ENCODE results near the gene IDH2.

Gene IDH2

DNA sequence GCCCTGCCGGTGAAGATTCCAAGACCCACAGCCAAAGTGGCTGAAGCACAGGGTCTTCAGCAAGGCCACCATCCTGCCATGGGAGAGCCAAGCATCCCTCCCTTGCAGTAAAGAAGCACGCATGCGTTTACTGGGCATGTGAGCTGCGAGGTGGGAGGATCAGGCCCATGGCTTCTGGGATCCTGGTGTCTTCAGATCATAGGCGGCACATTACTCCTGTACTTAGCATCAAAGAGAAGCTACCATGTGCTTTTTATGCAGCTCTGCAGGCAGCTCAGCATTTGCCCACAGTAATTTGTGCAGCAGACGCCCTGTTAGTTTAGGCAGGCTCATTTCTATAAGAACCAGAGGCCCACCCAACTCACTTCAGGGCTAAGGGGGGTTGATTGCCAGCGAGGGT is 45.7 kb downstream of the IDH2 start:
- H3K27me3 ChIP-seq (ENCODE audit: control insufficient read depth, insufficient read depth, low read length, poor library complexity, severe bottlenecking): no peaks in the 10 kb centered on the region
- no peak overlapping the region for H3K27ac ChIP-seq (ENCODE audit: insufficient read depth, low read depth, low read length, poor library complexity, severe bottlenecking)
- H3K4me3 ChIP-seq (ENCODE audit: insufficient read depth, low read depth, low read length): no peak overlapping the region
- no peaks in the 10 kb centered on the region for H3K9me3 ChIP-seq (ENCODE audit: control insufficient read depth, low read length)
- WGBS, 2 experiments: 89 to 91% methylated on average over 7 of the region's 7 CpGs
- H3K36me3 ChIP-seq (ENCODE audit: control insufficient read depth, insufficient read depth, low read length): no peaks in the 10 kb centered on the region
- H3K4me1 ChIP-seq (ENCODE audit: control insufficient read depth, insufficient read depth, low read length): peaks cover 31% of the 10 kb centered on the region

DNA sequence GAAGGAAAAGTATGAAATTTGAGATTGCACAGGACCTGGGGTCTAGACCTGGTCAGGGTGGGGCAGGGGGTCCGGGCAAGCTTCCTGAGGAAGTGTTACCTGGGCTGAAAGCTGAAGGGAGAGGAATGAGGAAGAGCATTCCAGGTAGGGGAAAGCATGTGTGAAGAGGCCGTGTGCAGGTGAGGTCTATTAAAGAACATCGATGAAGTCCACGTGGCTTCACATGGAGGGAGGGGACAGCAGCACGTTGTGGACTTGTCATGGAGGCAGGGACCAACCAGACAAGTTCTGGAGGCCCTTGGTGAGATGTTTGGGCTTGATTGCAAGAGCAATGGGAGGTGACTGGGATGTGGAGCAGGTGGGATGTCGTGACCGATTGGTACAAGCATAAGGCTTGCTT is 47.1 kb downstream of the IDH2 start:
- Histone ChIP-seq H3K36me3 (ENCODE audit: control insufficient read depth, insufficient read depth, low read length) (no peaks in the 10 kb centered on the region), H3K9me3 (ENCODE audit: control insufficient read depth, low read length) (no peaks in the 10 kb centered on the region), H3K27me3 (ENCODE audit: control insufficient read depth, insufficient read depth, low read length, poor library complexity, severe bottlenecking) (no peaks in the 10 kb centered on the region), H3K4me3 (ENCODE audit: insufficient read depth, low read depth, low read length) (no peak overlapping the region), H3K4me1 (ENCODE audit: control insufficient read depth, insufficient read depth, low read length) (peaks cover 27% of the 10 kb centered on the region), H3K27ac (ENCODE audit: insufficient read depth, low read depth, low read length, poor library complexity, severe bottlenecking) (no peak overlapping the region)
- 91 to 95% methylated on average over 7 of the region's 7 CpGs for WGBS, 2 experiments

DNA sequence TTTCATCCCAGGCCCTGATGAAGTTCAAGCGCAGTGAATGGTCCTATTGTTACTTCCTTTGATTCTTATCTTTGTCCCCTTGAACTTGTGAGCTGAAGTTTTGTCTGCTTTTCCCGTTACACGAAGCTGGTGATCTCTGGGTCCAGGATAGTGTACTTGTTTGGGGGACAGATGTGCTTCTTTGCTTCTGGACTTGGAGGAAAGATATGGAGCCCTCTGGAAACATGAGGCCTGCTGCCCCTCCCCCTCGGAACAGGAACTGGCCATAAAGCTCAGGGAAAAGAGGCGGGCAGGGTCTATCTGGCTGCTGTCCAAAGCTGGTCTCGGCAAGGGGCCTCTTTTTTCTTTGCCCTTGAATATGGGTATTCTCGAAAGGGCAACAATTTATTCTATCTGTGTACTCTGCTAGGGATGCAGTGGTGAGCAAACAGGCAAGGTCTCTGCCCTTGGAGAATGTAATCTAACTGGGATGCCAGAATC is 47.6 kb downstream of the IDH2 start:
- no peaks in the 10 kb centered on the region for H3K9me3 ChIP-seq (ENCODE audit: control insufficient read depth, low read length)
- 82 to 88% methylated on average over 7 of the region's 7 CpGs for WGBS, 2 experiments
- no peak overlapping the region for H3K27ac ChIP-seq (ENCODE audit: insufficient read depth, low read depth, low read length, poor library complexity, severe bottlenecking)
- H3K36me3 ChIP-seq (ENCODE audit: control insufficient read depth, insufficient read depth, low read length): no peaks in the 10 kb centered on the region
- H3K27me3 ChIP-seq (ENCODE audit: control insufficient read depth, insufficient read depth, low read length, poor library complexity, severe bottlenecking): no peaks in the 10 kb centered on the region
- H3K4me3 ChIP-seq (ENCODE audit: insufficient read depth, low read depth, low read length): no peak overlapping the region
- H3K4me1 ChIP-seq (ENCODE audit: control insufficient read depth, insufficient read depth, low read length): peaks cover 29% of the 10 kb centered on the region

DNA sequence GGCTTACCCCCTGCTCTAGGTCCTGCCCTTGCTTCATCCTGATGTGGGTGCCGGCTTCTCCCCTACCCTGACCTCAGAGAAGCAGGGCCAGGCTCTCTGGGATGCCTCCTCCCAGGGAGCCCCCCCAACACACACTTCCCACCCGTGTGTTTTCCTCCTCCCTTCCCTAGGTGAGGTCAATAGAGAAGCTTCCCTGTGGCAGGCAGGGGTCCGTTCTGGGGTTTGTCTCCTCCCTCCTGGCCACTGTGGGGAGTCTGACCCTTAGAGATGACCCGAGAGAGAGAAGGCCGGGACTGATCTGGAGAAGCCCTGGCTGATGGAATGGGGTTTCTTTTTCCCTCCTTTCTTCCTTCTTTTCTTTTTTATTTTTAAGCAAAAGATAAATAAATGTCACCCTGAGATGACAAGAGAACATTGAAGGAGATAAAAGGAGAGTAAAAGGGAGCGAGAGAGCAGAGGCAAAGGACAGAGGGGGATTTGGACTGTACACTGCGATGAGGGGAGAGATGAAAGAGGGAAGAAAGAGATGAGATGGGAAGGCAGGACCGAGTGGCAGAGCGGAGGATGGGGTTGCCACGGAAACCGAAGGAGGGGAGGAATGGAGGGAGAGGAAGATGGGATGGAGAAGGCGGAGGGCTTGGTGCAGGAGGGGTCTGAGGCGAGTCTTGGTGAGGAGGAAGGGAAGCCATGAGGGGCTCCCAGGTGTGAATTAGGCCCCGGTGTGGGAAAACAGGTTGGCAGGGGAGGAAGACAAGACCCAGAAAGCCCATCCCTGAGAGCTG is 48.4 kb downstream of the IDH2 start:
- peaks cover 33% of the 10 kb centered on the region for H3K4me1 ChIP-seq (ENCODE audit: control insufficient read depth, insufficient read depth, low read length)
- no peaks in the 10 kb centered on the region for H3K36me3 ChIP-seq (ENCODE audit: control insufficient read depth, insufficient read depth, low read length)
- H3K4me3 ChIP-seq (ENCODE audit: insufficient read depth, low read depth, low read length): no peak overlapping the region
- H3K27me3 ChIP-seq (ENCODE audit: control insufficient read depth, insufficient read depth, low read length, poor library complexity, severe bottlenecking): no peaks in the 10 kb centered on the region
- 66 to 68% methylated on average over 12 of the region's 14 CpGs for WGBS, 2 experiments
- H3K9me3 ChIP-seq (ENCODE audit: control insufficient read depth, low read length): no peaks in the 10 kb centered on the region
- H3K27ac ChIP-seq (ENCODE audit: insufficient read depth, low read depth, low read length, poor library complexity, severe bottlenecking): peak overlapping the region; percentile 11

DNA sequence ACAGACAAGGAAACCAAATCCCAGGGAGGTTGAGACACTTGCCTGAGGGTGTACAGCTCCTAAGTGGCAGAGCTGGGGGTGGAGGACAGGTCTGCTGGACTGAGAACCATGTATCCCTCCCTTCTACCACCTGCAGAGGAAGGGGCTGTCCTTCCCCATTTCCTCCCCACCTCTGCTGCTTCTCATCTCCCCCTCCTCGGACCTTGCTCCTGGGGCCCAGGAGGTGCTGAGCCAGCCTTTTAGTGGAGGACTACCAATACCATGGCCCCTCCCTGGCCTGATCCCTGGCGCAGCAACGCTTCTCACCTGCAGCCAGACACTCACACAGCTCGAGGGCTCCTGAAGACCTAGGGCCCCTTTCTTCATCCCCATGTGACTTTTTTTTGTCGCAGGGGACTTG is 50.4 kb downstream of the IDH2 start:
- Histone ChIP-seq H3K4me1 (ENCODE audit: control insufficient read depth, insufficient read depth, low read length) (peaks cover 36% of the 10 kb centered on the region), H3K27ac (ENCODE audit: insufficient read depth, low read depth, low read length, poor library complexity, severe bottlenecking) (no peak overlapping the region), H3K4me3 (ENCODE audit: insufficient read depth, low read depth, low read length) (no peak overlapping the region), H3K36me3 (ENCODE audit: control insufficient read depth, insufficient read depth, low read length) (no peaks in the 10 kb centered on the region), H3K9me3 (ENCODE audit: control insufficient read depth, low read length) (no peaks in the 10 kb centered on the region), H3K27me3 (ENCODE audit: control insufficient read depth, insufficient read depth, low read length, poor library complexity, severe bottlenecking) (no peaks in the 10 kb centered on the region)
- WGBS, 2 experiments: 87% methylated on average over 5 of the region's 5 CpGs

DNA sequence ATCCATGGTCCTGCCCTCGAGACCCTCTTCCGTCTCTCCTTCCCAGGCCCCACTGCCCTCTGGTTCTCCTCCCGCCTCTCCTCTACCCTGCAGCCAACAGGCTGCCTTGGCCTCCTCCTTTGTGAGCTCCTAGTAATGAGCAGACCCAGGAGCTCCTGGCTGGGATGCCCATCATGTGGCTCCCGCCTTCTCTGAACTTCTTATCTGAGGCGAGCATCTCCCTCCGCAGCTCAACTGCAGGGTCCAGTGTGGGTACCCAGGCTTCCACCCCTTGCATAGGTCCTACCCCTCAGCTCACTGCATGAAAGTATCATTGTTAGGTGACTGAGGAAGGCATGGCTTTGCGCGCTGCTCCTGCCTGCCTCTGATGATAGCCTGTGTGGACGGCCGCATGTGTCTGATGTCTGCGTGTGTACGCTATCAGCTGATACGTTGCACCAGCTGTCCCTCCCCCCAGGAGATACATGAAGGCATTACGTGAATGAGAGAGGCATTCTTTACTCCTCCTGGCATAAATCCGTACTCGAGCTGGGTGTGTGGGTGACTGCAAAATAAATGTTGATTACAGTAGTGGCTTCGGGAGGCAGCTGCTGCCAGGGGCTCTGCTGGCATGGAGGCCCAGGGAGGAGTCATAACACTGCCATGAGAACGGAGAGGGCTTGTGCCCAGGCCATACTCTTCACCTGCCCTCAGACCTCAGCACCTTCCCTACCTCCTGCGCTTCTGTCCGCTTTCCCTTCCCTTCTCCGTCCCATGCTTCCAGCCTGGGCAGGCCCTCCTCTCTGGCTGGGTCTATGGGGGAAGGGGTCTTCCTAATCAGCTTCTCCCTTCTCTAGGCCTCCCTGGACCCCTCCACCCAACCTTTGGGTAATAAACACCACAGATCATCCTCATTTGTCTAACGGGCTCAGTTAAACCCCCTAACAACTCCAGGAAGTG is 52.3 kb downstream of the IDH2 start:
- Histone ChIP-seq H3K27me3 (ENCODE audit: control insufficient read depth, insufficient read depth, low read length, poor library complexity, severe bottlenecking) (no peaks in the 10 kb centered on the region), H3K36me3 (ENCODE audit: control insufficient read depth, insufficient read depth, low read length) (no peaks in the 10 kb centered on the region), H3K9me3 (ENCODE audit: control insufficient read depth, low read length) (no peaks in the 10 kb centered on the region), H3K4me3 (ENCODE audit: insufficient read depth, low read depth, low read length) (no peak overlapping the region), H3K4me1 (ENCODE audit: control insufficient read depth, insufficient read depth, low read length) (peaks cover 43% of the 10 kb centered on the region), H3K27ac (ENCODE audit: insufficient read depth, low read depth, low read length, poor library complexity, severe bottlenecking) (no peak overlapping the region)
- WGBS, 2 experiments: 94% methylated on average over 22 of the region's 22 CpGs

DNA sequence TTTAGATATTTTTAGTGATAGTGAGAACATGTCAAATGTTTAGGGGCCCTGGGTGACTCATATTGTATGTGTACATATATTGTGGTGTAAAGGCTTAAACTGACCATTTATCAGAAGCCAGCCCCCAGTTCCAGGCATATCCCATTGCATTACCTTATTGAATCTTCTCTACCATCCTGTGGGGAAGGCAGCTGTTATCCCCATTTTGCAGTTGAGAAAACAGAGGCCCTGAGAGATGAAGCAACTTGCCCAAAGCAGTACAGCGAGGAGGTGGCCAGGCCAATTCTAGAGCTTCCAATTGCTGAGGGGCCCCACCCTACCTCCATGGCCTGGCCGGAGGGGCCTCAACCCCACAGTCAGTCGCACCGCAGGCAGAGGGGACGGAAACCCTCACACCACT is 53.2 kb downstream of the IDH2 start:
- Histone ChIP-seq H3K27me3 (ENCODE audit: control insufficient read depth, insufficient read depth, low read length, poor library complexity, severe bottlenecking) (no peaks in the 10 kb centered on the region), H3K27ac (ENCODE audit: insufficient read depth, low read depth, low read length, poor library complexity, severe bottlenecking) (no peak overlapping the region), H3K9me3 (ENCODE audit: control insufficient read depth, low read length) (no peaks in the 10 kb centered on the region), H3K36me3 (ENCODE audit: control insufficient read depth, insufficient read depth, low read length) (no peaks in the 10 kb centered on the region), H3K4me3 (ENCODE audit: insufficient read depth, low read depth, low read length) (no peak overlapping the region), H3K4me1 (ENCODE audit: control insufficient read depth, insufficient read depth, low read length) (peaks cover 44% of the 10 kb centered on the region)
- WGBS, 2 experiments: 93 to 94% methylated on average over 5 of the region's 5 CpGs

DNA sequence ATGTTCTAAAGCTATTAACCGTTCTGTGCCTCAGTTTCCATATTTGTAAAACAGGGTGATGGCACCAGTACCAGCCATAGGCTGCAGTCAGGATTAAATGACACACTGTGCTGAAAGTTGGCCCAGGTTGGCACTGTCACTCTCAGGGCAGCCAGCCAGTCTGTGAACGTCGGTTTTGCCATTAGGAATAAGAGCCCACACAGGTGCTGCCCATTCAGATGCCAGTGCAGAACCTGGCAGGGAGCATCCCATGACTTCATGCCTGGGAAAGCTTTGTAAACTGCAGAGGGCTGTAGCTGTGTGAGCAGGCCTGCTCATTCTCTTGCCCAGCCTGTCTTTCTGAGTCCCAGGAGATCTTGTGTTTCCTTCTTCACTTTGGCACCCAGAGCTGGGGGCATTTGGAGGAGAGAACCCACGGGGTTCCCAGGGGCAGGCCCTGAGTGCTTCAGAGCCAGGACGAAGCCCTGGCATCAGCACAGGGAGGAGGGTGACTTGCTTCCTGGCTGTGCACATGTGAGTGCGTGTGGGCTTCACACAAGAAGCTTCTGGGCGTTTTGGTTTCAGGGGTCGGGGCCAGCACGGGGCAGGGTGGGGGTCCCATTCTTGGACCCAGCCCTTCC is 54.2 kb downstream of the IDH2 start:
- Histone ChIP-seq H3K27ac (ENCODE audit: insufficient read depth, low read depth, low read length, poor library complexity, severe bottlenecking) (no peak overlapping the region), H3K27me3 (ENCODE audit: control insufficient read depth, insufficient read depth, low read length, poor library complexity, severe bottlenecking) (no peaks in the 10 kb centered on the region), H3K4me3 (ENCODE audit: insufficient read depth, low read depth, low read length) (no peak overlapping the region), H3K9me3 (ENCODE audit: control insufficient read depth, low read length) (no peaks in the 10 kb centered on the region), H3K4me1 (ENCODE audit: control insufficient read depth, insufficient read depth, low read length) (peaks cover 42% of the 10 kb centered on the region), H3K36me3 (ENCODE audit: control insufficient read depth, insufficient read depth, low read length) (no peaks in the 10 kb centered on the region)
- WGBS, 2 experiments: 96% methylated on average over 9 of the region's 9 CpGs

DNA sequence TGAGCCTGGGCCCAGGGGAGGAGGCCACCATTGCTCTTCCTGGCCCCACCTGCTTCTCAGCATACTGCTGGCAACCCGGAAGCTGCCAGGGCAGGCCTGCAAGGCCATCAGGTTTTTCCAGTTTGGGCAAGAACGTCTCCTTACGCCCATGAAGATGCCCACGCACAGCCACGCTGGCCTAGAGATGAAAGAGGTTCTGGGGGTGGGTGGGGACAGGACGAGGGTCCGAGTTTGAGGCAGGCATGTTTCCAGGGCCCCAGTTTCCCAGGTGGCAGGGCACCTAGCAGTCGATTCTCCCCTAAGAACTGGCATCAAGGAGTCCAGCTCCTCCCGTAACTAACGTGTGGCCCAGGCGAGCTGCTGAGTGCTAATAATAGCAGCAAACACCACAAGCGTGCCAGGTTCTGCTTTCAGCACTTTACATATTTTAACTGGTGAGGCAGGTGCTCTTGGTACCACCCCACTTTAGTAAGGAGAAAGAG is 55.3 kb downstream of the IDH2 start:
- no peak overlapping the region for H3K4me3 ChIP-seq (ENCODE audit: insufficient read depth, low read depth, low read length)
- H3K27me3 ChIP-seq (ENCODE audit: control insufficient read depth, insufficient read depth, low read length, poor library complexity, severe bottlenecking): no peaks in the 10 kb centered on the region
- no peaks in the 10 kb centered on the region for H3K9me3 ChIP-seq (ENCODE audit: control insufficient read depth, low read length)
- 95% methylated on average over 12 of the region's 12 CpGs for WGBS, 2 experiments
- H3K27ac ChIP-seq (ENCODE audit: insufficient read depth, low read depth, low read length, poor library complexity, severe bottlenecking): no peak overlapping the region
- H3K4me1 ChIP-seq (ENCODE audit: control insufficient read depth, insufficient read depth, low read length): peaks cover 46% of the 10 kb centered on the region
- no peaks in the 10 kb centered on the region for H3K36me3 ChIP-seq (ENCODE audit: control insufficient read depth, insufficient read depth, low read length)

DNA sequence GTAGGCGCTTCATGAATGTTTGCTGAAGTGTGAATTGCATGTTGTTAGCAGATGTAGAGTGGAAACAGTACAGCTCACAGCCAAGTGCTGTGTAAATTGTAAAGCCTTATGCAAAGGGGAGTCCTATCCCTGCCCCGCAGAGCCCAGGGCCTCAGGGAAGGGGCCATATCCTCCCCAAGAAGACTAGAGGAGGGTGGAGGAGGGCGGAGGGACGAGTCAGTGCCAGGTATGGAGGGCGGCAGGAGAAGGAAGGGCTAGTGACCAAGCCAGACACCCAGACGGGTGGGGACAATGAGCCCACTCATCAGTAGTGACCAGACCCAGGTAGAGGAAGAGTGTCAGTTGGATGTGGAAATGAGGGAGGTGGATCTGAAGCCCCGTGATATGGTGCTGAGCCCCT is 56.0 kb downstream of the IDH2 start:
- Histone ChIP-seq H3K36me3 (ENCODE audit: control insufficient read depth, insufficient read depth, low read length) (no peaks in the 10 kb centered on the region), H3K27ac (ENCODE audit: insufficient read depth, low read depth, low read length, poor library complexity, severe bottlenecking) (no peak overlapping the region), H3K4me3 (ENCODE audit: insufficient read depth, low read depth, low read length) (no peak overlapping the region), H3K27me3 (ENCODE audit: control insufficient read depth, insufficient read depth, low read length, poor library complexity, severe bottlenecking) (no peaks in the 10 kb centered on the region), H3K9me3 (ENCODE audit: control insufficient read depth, low read length) (no peaks in the 10 kb centered on the region), H3K4me1 (ENCODE audit: control insufficient read depth, insufficient read depth, low read length) (peaks cover 50% of the 10 kb centered on the region)
- 94 to 98% methylated on average over 7 of the region's 7 CpGs for WGBS, 2 experiments
